Activated CD4-positive, alpha-beta T cell treated with anti-CD3 and anti-CD28 coated beads for 36 hours (primary cell): Measurements from ENCODE around the gene LRRC8D. TPM values are rescaled to one million over a fixed set of nuclear protein-coding genes. Genes with fewer than 3 reads are reported as not detected.
A peak's percentile ranks its signal among the peaks of the same experiment; 100 is the strongest.

ENCODE experiments used
- ATAC-seq: fragments of 200-7000 bp; cut with Tn5 transposase; one replicate; pipeline ENCODE4 v1.10.0; 2021; ENCODE audit warnings: mild to moderate bottlenecking, moderate library complexity
- CTCF ChIA-PET: fragments of 350-600 bp; sonication (Branson Sonifier 250); formaldehyde crosslinking; loops from one replicate; lab custom pipeline; 2021; ENCODE audit warnings: antibody characterized with exemption; lab: Charles Lee
- POLR2A ChIA-PET: fragments of 350-600 bp; sonication (Branson Sonifier 250); formaldehyde crosslinking; loops from one replicate; lab custom pipeline; 2021; ENCODE audit warnings: antibody characterized with exemption, inconsistent platforms; lab: Charles Lee
- DNase-seq: peaks from one replicate; pipeline ENCODE4 v3.0.0-alpha.2; 2020
- H3K27ac Mint-ChIP-seq: one replicate; pipeline ENCODE4 v1.8.0; 2021; ENCODE audit warnings: mixed read lengths
- H3K27me3 Mint-ChIP-seq: one replicate; pipeline ENCODE4 v1.8.0; 2021; ENCODE audit warnings: mixed read lengths
- H3K36me3 Mint-ChIP-seq: one replicate; pipeline ENCODE4 v1.8.0; 2021; ENCODE audit warnings: low read depth, mixed read lengths
- H3K4me1 Mint-ChIP-seq: one replicate; pipeline ENCODE4 v1.8.0; 2021; ENCODE audit warnings: mixed read lengths
- H3K4me3 Mint-ChIP-seq: one replicate; pipeline ENCODE4 v1.8.0; 2021; ENCODE audit warnings: mild to moderate bottlenecking, moderate library complexity, mixed read lengths
- H3K9me3 Mint-ChIP-seq: one replicate; pipeline ENCODE4 v1.8.0; 2021; ENCODE audit warnings: low read depth, mixed read lengths
- intact Hi-C, 2 experiments: fragments of 100-400 bp; cut with DNase I in 1 of 2; cut with micrococcal nuclease in 1 of 2; formaldehyde crosslinking; loops; one replicate each; pipeline versions ENCODE4 v1.14.2 to v1.15.1; 2022 to 2024; cut with DNase I, micrococcal nuclease
- total RNA-seq, 2 experiments: library from RNA; stranded (reverse); gene quantifications; one replicate each; pipeline ENCODE4 v1.2.3, GENCODE V29; 2021

LRRC8D gene
- total RNA-seq, 2 experiments from 2014 or later: 24.3 to 30.0 TPM

DNA sequence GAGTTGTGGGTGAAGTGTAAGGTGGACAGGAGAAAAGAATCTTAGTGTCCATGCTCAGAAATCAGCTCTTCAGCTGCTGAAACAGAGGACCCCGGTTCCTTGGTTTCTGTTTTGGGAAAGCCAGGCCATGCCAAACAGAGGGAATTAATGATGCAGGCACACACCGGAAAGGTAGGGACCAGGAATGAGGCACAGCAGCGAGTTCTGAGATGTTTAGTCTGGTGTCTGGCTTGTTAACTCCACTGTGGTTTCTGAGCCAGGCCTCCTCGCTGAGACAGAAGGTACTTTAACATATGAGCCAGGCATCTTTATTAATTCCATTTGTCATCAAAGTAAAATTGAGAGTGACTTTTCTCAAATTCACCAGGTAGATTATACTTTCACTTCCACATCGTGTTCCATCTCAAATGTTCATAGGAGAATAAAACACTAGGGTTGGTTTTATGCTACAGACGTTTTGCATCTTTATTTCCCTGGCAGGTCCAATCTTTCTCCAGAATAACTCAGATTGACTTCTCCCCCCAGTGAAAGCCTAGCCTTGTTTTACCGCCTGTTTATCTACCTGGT lies 23.5 kb downstream of the LRRC8D start:
- intact Hi-C loops: loop anchor here (1.0 to 5.0 kb wide), 5 partner anchors 11 to 119 kb away; no protein-coding TSS in a partner anchor
- Mint-ChIP-seq H3K4me1 (peaks cover 67% of the 10 kb centered on the region), H3K27me3 (no peaks in the 10 kb centered on the region), H3K9me3 (no peaks in the 10 kb centered on the region), H3K4me3 (peak overlapping the region; percentile 94), H3K27ac (peak overlapping the region; percentile 97), H3K36me3 (peaks cover 31% of the 10 kb centered on the region)
- peak; percentile 74 for DNase-seq
- ChIA-PET POLR2A (interaction anchor here (1.1 to 2.5 kb wide), 3 partner anchors 10 to 24 kb away, joined by 3 to 9 read pairs (median 4); partner anchors contain the start of gene LRRC8D), CTCF (interaction anchor here (0.7 to 3.8 kb wide), 15 partner anchors 8 to 206 kb away, joined by 3 to 18 read pairs (median 4); partner anchors contain the start of gene LRRC8D)
- ATAC-seq: peak; percentile 53

DNA sequence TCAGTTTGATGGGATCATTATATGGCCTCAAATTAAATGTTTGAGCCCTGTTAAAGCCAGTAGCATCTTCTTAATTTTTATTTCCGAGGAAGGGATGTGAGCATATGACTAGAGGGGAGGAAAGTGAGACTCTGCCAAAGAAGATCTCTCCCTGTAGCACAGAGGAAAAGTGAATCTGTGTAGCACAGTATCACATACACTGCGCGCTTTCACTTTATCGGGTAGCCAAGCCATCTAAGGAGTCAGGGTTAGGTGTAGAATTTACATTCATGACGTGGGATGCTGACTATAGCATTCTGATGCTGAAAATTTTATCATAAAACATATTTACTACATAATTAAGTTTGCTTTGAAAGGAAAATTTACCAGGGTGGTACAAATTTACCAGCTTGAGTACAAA lies 24.0 kb downstream of the LRRC8D start:
- Mint-ChIP-seq H3K27me3 (no peaks in the 10 kb centered on the region), H3K4me3 (peak overlapping the region; percentile 94), H3K9me3 (no peaks in the 10 kb centered on the region), H3K4me1 (peaks cover 70% of the 10 kb centered on the region), H3K27ac (peak overlapping the region; percentile 97), H3K36me3 (peaks cover 34% of the 10 kb centered on the region)
- intact Hi-C loops: loop anchor here (1.0 to 5.0 kb wide), 6 partner anchors 10 to 128 kb away; no protein-coding TSS in a partner anchor
- DNase-seq: peak; percentile 60
- ChIA-PET POLR2A (interaction anchor here (1.1 to 2.5 kb wide), 2 partner anchors 10 to 11 kb away, joined by 4 to 9 read pairs; no protein-coding TSS in a partner anchor), CTCF (interaction anchor here (1.2 to 3.6 kb wide), 2 partner anchors 14 to 18 kb away, joined by 3 to 16 read pairs; no protein-coding TSS in a partner anchor)
- peak; percentile 55 for ATAC-seq

DNA sequence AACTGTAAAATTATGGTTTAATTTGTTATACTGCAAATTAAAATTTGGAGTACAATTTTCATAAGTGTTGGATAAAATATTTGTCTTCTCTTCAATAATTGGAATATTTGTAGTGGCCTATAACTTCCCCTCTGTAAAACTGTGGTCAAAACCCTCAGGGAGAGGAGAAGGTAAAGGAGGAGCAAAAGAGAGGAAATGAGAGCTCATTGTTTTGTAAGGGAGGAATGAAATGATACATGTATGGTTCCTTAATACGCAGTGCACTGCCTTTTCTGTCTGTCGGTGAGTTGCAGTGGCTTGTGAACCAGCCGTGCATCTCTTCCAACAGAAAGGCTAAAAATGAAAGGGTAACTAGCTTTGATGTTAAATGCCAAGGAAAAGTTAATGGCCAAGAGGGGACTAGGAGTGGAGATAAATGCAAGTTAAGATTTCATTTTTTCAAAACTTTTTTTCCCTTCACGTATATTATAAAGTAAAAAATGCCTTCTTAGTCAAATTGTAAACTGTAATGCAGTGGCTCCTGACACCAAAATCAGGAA lies 26.4 kb downstream of the LRRC8D start:
- Mint-ChIP-seq H3K36me3 (peaks cover 42% of the 10 kb centered on the region), H3K4me1 (peaks cover 70% of the 10 kb centered on the region), H3K27ac (peak overlapping the region; percentile 59), H3K4me3 (peak overlapping the region; percentile 23), H3K27me3 (no peaks in the 10 kb centered on the region), H3K9me3 (no peaks in the 10 kb centered on the region)
- POLR2A ChIA-PET: interaction anchor here (0.5 to 0.6 kb wide), 2 partner anchors 66 to 118 kb away, joined by 3 to 5 read pairs; no protein-coding TSS in a partner anchor
- DNase-seq (no peak), ATAC-seq (no peak)
- intact Hi-C loops: loop anchor here in 1 of 2 experiments (5.0 kb wide), 1 partner anchor 130 kb away; no protein-coding TSS in a partner anchor
- CTCF ChIA-PET: interaction anchor here (1.0 to 3.6 kb wide), 5 partner anchors 9 to 139 kb away, joined by 3 to 16 read pairs (median 3); no protein-coding TSS in a partner anchor

DNA sequence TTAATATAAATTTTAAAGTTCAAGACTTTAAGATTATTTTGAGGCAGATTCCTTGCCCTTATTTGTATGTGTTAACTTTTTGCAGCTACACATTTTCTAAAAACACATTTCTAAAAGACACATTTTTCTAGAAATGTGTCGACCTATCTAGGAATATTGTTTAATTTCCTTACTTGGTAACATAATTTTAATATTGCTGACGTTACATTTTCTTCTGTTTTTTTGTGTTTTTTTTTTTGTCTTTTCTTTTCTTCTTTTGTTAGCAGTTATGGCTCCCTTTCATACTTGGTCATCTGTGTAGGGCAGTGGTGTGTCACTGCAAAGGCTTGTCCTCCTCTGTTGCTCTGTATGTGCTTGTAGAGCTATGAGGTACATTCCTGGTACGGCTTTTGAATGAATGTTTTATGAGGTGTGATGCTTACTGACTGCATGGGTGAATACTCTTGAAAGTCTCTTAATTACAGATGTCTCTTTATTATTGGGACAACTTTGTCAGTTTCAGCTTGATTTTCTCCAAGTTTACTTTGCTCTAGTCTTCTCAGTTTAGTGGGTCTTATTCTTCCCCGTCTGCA lies 30.1 kb downstream of the LRRC8D start:
- ChIA-PET CTCF (no interaction called here), POLR2A (no interaction called here)
- H3K9me3 Mint-ChIP-seq: no peaks in the 10 kb centered on the region
- peaks cover 46% of the 10 kb centered on the region for H3K4me1 Mint-ChIP-seq
- intact Hi-C loops: no loop called here
- H3K4me3 Mint-ChIP-seq: no peak overlapping the region
- no peak overlapping the region for H3K27ac Mint-ChIP-seq
- ATAC-seq: no peak
- peaks cover 32% of the 10 kb centered on the region for H3K36me3 Mint-ChIP-seq
- DNase-seq: no peak
- no peaks in the 10 kb centered on the region for H3K27me3 Mint-ChIP-seq

DNA sequence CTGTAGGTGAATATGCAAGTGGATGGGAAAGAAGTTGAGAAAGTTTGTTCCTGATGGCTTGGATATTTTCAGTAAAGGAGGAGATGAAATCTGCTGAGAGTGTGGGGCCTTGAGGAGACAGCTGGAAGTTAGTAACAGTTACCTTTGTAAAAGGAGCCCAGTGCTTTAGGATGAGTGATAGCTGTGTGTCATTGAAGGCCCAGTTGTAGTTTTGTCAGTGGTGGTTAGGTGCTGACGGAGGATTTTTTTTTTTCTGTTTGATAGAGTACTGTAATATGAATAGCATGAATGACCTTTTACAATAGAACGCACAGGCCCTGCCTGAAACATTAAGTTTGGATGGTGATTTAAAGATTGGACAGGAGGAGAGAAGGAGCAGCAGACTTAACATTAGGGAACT lies 33.3 kb downstream of the LRRC8D start:
- no peak overlapping the region for H3K27ac Mint-ChIP-seq
- ATAC-seq: peak; percentile 79
- no peaks in the 10 kb centered on the region for H3K27me3 Mint-ChIP-seq
- ChIA-PET CTCF (interaction anchor here (0.6 to 1.2 kb wide), 4 partner anchors 11 to 657 kb away, joined by 4 read pairs; no protein-coding TSS in a partner anchor), POLR2A (interaction anchor here (0.5 to 1.9 kb wide), 5 partner anchors 10 to 247 kb away, joined by 3 to 9 read pairs (median 3); no protein-coding TSS in a partner anchor)
- DNase-seq: no peak
- intact Hi-C loops: loop anchor here in 1 of 2 experiments (2.0 kb wide), 1 partner anchor 73 kb away; no protein-coding TSS in a partner anchor
- peaks cover 19% of the 10 kb centered on the region for H3K4me1 Mint-ChIP-seq
- peaks cover 15% of the 10 kb centered on the region for H3K36me3 Mint-ChIP-seq
- no peaks in the 10 kb centered on the region for H3K9me3 Mint-ChIP-seq
- no peak overlapping the region for H3K4me3 Mint-ChIP-seq

DNA sequence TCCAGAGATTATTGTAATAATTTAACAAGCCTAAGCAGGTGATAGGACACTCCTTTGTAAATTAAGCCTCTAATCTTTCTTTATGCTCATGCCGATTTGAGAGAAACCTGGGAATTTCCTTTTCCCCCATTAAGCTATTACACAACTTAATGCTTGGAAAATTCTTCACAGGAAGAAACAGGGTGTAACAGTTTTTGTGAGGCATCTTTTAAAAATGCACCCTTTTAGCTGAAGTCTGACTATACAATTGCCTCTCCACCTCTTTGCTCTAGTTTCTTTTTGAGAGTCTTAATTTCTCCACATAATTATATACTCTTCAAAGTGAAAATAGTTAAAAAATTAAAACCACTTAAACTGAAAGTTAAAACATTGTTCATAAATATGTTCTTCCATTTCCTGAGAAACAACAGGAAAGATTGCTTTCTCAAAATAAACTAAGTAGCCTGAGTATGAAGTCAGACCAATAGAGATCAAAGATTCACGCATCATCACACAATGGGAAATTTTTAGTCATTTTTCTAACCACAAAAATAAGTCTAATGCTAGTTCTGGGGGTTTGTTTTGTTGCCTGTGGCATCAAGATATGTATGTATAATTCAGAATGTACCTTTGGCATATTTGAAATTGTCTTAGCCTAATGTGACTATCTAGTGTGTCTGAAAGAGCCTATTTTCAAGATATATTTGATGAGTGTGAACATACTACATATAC lies 34.7 kb downstream of the LRRC8D start:
- no peak for DNase-seq
- H3K27me3 Mint-ChIP-seq: no peaks in the 10 kb centered on the region
- peaks cover 20% of the 10 kb centered on the region for H3K36me3 Mint-ChIP-seq
- ATAC-seq: peak; percentile 72
- peaks cover 21% of the 10 kb centered on the region for H3K4me1 Mint-ChIP-seq
- no peak overlapping the region for H3K27ac Mint-ChIP-seq
- CTCF ChIA-PET: interaction anchor here (1.7 kb wide), 1 partner anchor 12 kb away, joined by 5 read pairs; no protein-coding TSS in a partner anchor
- no peak overlapping the region for H3K4me3 Mint-ChIP-seq
- POLR2A ChIA-PET: interaction anchor here (0.9 to 1.9 kb wide), 2 partner anchors 10 to 12 kb away, joined by 4 to 9 read pairs; no protein-coding TSS in a partner anchor
- intact Hi-C loops: loop anchor here (1.0 to 2.0 kb wide), 2 partner anchors 11 to 75 kb away; no protein-coding TSS in a partner anchor
- H3K9me3 Mint-ChIP-seq: no peaks in the 10 kb centered on the region

DNA sequence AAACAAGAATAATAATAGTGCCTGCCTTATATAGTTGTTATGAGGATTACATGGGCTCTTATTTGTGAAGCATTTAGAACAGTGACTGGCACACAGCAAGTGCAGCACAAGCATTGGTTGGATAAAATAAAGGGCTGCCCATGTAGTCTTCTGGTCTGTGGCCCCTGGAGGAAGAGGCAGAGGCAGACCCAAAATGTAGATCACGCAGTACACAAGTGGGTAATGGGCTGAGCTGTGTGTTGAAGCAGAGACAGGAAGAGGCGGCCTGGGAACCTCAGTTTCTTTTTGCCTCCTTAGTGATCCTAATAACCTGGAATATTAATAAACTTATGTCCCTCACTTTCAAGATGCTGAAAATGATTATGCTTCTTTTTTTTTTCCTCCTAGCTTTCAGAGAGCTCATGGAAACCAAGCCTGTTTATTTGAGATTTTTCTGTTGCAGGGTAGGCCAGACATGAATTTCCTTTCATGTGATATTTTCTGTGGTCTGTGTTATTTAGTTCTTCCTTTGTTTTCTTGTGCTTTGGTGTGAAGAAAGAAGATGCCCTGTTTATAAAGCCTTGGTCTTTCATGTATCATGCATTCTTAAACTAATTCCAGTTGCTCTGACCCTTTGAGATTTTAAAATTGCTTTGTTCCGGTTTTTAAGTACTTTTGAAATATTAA lies 42.5 kb downstream of the LRRC8D start:
- peaks cover 73% of the 10 kb centered on the region for H3K4me1 Mint-ChIP-seq
- POLR2A ChIA-PET: no interaction called here
- intact Hi-C loops: no loop called here

DNA sequence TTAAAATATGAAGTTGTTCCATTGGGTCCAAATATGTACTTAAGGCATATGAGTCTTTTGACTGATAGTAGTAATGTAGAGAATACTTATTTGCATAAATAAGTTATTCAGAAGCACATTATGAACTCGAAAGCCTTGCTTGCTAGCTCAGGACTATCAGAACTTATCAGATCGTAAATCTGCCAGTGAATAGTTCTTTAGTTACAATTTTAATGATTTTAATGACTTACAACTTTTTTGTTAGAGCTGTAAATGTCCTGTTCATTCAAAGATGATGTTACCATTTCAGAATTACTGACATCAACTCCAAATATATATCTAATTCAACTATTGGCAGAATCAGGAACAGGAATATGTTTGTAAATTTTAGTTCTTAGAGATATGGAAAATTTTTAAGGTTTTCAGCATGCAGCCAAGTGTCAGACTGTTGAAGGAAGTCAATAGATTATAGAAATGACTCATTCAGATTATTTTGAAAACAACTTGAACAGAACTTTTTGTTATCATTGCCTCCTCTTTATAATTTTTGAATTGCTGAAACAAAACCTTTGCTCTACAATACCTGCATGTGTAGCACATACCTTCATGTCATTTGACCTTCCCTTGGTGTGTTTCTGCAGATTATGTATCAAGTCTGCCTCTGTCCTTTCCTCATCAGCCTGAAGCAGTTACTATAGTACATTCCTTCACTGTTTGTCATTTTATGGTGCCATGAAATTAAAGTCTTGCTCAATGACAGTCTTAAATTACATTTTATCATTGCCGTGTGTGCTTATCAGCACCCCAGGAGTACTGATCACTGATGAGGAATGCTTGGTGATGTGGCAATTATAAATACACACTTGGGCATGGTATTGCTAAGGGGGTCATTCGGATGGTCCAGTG lies 44.9 kb downstream of the LRRC8D start:
- CTCF ChIA-PET: interaction anchor here (1.1 to 1.9 kb wide), 2 partner anchors 10 to 18 kb away, joined by 3 to 6 read pairs; no protein-coding TSS in a partner anchor
- peak overlapping the region; percentile 3 for H3K27ac Mint-ChIP-seq
- POLR2A ChIA-PET: no interaction called here
- no peak overlapping the region for H3K4me3 Mint-ChIP-seq
- H3K36me3 Mint-ChIP-seq: peaks cover 63% of the 10 kb centered on the region
- no peaks in the 10 kb centered on the region for H3K9me3 Mint-ChIP-seq
- H3K4me1 Mint-ChIP-seq: peaks cover 73% of the 10 kb centered on the region
- intact Hi-C loops: no loop called here
- H3K27me3 Mint-ChIP-seq: no peaks in the 10 kb centered on the region
- ATAC-seq (no peak), DNase-seq (no peak)

More for the DNA sequence above, 42.5 kb downstream of the LRRC8D start:
- CTCF ChIA-PET: interaction anchor here (1.0 to 1.7 kb wide), 2 partner anchors 123 to 380 kb away, joined by 3 read pairs; no protein-coding TSS in a partner anchor
- H3K27me3 Mint-ChIP-seq: no peaks in the 10 kb centered on the region
- H3K9me3 Mint-ChIP-seq: no peaks in the 10 kb centered on the region
- peak overlapping the region; percentile 80 for H3K27ac Mint-ChIP-seq
- peaks cover 58% of the 10 kb centered on the region for H3K36me3 Mint-ChIP-seq
- H3K4me3 Mint-ChIP-seq: no peak overlapping the region
- ATAC-seq (no peak), DNase-seq (no peak)

DNA sequence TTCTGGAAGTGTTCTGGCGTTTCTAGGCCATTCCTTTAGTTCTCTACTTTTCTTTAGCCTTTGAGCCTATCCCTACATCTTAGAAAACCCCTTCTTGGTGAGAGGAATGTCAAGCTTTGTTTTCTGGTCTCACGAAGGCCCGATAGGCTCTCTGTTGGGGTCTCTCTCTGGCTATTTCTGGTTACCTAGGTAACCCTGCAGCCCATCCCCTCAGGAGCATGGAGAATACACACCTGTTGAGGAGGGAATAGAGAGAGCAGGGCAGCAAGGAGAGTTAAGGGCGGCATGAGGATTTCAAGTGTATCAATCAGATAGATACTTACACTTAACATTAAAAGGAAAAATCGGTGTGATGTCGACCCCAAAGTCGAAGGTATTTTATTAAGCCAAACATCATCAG lies 45.7 kb downstream of the LRRC8D start:
- Mint-ChIP-seq H3K27me3 (no peaks in the 10 kb centered on the region), H3K9me3 (no peaks in the 10 kb centered on the region), H3K36me3 (peaks cover 66% of the 10 kb centered on the region), H3K4me3 (no peak overlapping the region), H3K4me1 (peaks cover 71% of the 10 kb centered on the region), H3K27ac (no peak overlapping the region)
- DNase-seq: no peak
- ChIA-PET POLR2A (no interaction called here), CTCF (no interaction called here)
- intact Hi-C loops: no loop called here
- ATAC-seq: no peak
